Prostate gland (tissue), 2 donors: ENCODE measurements around the gene MINPP1. TPM values are rescaled to one million over a fixed set of nuclear protein-coding genes. Genes with fewer than 3 reads are reported as not detected.

Experiments
- DNase-seq: peaks from one replicate; pipeline ENCODE4 v3.0.0-alpha.2; 2019; ENCODE audit warnings: low spot score
- H3K27ac ChIP-seq, 2 donors: fragments of 200-600 bp; sonication (generic); 2 replicates each; pipeline ENCODE4 v1.5.1; 2017 to 2019
- H3K27me3 ChIP-seq: fragments of 200-600 bp; sonication (generic); replicated peaks from 2 replicates; pipeline ENCODE4 v1.5.1; 2019; ENCODE audit not compliant: insufficient read depth
- H3K36me3 ChIP-seq, 2 donors: fragments of 200-600 bp; sonication (generic); 1 replicate in 1 of 2; 2 replicates in 1 of 2; pipeline versions ENCODE4 v1.5.1 to v1.8.1; 2017 to 2019
- H3K4me1 ChIP-seq: fragments of 200-600 bp; sonication (generic); replicated peaks from 2 replicates; pipeline ENCODE4 v1.5.1; 2019
- H3K4me3 ChIP-seq, 2 donors: fragments of 200-600 bp; sonication (generic); 2 replicates each; pipeline ENCODE4 v1.5.1; 2017 to 2019
- H3K9me3 ChIP-seq: fragments of 200-600 bp; sonication (generic); 2 replicates; pipeline ENCODE4 v1.5.1; 2017
- POLR2A ChIP-seq: fragments of 450-650 bp; IDR thresholded peaks from one replicate; pipeline ENCODE4 v1.6.1; 2016; ENCODE audit warnings: antibody characterized with exemption, mild to moderate bottlenecking
- POLR2AphosphoS5 ChIP-seq: sonication (generic); formaldehyde crosslinking; IDR thresholded peaks from one replicate; pipeline ENCODE4 v1.6.1; 2017; ENCODE audit warnings: antibody characterized with exemption
- WGBS: methylation state at CpG from one replicate; pipeline ENCODE4 v1.1.5; 2018; 5-methylcytosine and 5-hydroxymethylcytosine counted together
- intact Hi-C: fragments of 100-400 bp; cut with DNase I; formaldehyde crosslinking; loops from one replicate; pipeline ENCODE4 v1.14.2; 2022
- total RNA-seq, 2 donors: library from RNA; depleted of rRNA; stranded (reverse); fragments of >200 nt; gene quantifications; one replicate each; pipeline ENCODE4 v1.1.0, GENCODE V29; 2016
- TF ChIP-seq, protein P1 (sequence below), 4 experiments: fragments of 200-600 bp in 2 of 4; fragments of 450-650 bp in 2 of 4; sonication (generic) in 2 of 4; IDR thresholded peaks; 1 replicate in 3 of 4; 2 replicates in 1 of 4; pipeline ENCODE4 v1.5.1; 2016 to 2019; ENCODE audit warnings: antibody characterized with exemption in 4 of 4, mild to moderate bottlenecking in 2 of 4, moderate library complexity in 2 of 4

Gene MINPP1
- total RNA-seq, 2 donors from 2014 or later: 26.6 to 29.3 TPM

DNA sequence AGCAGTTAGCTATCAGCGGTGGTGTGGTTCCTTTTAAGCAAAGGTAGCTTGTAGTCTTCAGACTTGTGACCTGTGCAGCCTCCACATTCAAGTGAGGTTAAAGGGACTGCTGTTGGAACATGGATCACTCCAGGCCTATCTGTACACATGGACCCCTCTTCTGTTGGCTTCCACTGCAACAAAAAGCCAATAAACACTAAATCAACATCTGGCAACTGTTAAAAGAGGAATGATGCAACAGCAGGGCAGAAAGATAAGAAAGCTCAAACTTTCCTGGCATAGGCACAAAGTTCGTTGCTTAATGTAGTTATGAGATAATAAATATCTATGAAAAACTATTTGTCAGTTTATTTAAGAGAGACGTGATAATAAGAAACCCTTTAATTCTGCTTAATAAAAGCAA is 4.0 kb upstream of the MINPP1 start:
- no peaks in the 10 kb centered on the region for H3K27me3 ChIP-seq

DNA sequence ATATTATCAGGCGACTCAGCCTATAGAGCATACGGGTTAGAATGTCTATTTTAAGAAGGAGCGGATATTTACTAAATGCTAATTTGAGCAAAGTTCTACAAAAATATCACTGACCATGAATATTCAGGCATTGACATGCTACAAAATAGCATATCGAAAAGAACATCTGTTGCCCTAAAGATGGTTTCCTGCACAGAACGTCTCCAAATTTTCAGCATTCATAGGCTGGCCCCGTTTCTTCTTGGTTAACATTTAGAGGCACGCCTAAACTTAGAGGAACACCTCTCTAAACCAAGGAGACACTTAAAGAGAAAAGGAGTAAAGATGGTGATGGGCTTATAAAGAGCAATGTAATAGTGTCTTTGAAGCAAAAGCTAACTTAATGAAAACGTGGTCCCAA is 1.3 kb upstream of the MINPP1 start:
- WGBS: 95% methylated on average over 8 of the region's 8 CpGs
- TF ChIP-seq, protein P1, sequence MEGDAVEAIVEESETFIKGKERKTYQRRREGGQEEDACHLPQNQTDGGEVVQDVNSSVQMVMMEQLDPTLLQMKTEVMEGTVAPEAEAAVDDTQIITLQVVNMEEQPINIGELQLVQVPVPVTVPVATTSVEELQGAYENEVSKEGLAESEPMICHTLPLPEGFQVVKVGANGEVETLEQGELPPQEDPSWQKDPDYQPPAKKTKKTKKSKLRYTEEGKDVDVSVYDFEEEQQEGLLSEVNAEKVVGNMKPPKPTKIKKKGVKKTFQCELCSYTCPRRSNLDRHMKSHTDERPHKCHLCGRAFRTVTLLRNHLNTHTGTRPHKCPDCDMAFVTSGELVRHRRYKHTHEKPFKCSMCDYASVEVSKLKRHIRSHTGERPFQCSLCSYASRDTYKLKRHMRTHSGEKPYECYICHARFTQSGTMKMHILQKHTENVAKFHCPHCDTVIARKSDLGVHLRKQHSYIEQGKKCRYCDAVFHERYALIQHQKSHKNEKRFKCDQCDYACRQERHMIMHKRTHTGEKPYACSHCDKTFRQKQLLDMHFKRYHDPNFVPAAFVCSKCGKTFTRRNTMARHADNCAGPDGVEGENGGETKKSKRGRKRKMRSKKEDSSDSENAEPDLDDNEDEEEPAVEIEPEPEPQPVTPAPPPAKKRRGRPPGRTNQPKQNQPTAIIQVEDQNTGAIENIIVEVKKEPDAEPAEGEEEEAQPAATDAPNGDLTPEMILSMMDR (IDR thresholded peaks at IDR 0.05): no peak
- no peak for TF ChIP-seq POLR2AphosphoS5
- TF ChIP-seq POLR2A: no peak
- no peaks in the 10 kb centered on the region for H3K36me3 ChIP-seq
- no peak overlapping the region for H3K4me3 ChIP-seq
- no peaks in the 10 kb centered on the region for H3K4me1 ChIP-seq
- intact Hi-C loops: no loop called here
- no peak overlapping the region for H3K27ac ChIP-seq
- H3K27me3 ChIP-seq: no peaks in the 10 kb centered on the region
- H3K9me3 ChIP-seq: no peaks in the 10 kb centered on the region
- no peak for DNase-seq

More for the DNA sequence above, 4.0 kb upstream of the MINPP1 start:
- no peaks in the 10 kb centered on the region for H3K4me1 ChIP-seq
- WGBS: 20% methylated on average over 3 of the region's 3 CpGs
- DNase-seq: no peak
- no peak for TF ChIP-seq POLR2A
- TF ChIP-seq POLR2AphosphoS5: no peak
- TF ChIP-seq, protein P1 (IDR thresholded peaks at IDR 0.05): no peak
- H3K9me3 ChIP-seq: no peaks in the 10 kb centered on the region
- no peak overlapping the region for H3K27ac ChIP-seq
- intact Hi-C loops: no loop called here
- no peaks in the 10 kb centered on the region for H3K36me3 ChIP-seq
- H3K4me3 ChIP-seq: no peak overlapping the region

DNA sequence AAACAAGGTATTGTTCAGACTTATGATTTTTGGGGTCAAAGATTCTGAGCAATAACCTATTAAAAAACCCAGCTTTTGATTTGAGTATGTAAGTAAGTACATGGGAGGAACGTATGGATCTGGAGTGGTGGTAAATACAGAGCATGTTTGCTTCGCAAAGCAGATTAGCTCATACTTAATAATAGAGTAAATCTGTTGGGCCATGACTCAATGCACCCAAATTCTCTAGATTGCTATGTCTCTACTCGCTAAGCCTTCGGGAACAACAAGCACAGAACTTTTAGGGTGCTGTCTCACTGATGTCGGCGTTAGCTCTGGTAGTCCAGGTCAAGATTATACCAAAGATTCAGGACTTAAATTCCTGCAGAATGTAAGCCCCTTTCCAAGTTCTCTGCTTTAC is 807 bp upstream of the MINPP1 start:
- Histone ChIP-seq H3K27me3 (no peaks in the 10 kb centered on the region), H3K27ac (no peak overlapping the region), H3K9me3 (no peaks in the 10 kb centered on the region), H3K4me3 (peak overlapping the region in 1 of 2 donors; percentile 77), H3K4me1 (no peaks in the 10 kb centered on the region), H3K36me3 (no peaks in the 10 kb centered on the region)
- 81% methylated on average over 6 of the region's 6 CpGs for WGBS
- TF ChIP-seq, protein P1 (IDR thresholded peaks at IDR 0.05): no peak
- TF ChIP-seq POLR2AphosphoS5: no peak
- no peak for TF ChIP-seq POLR2A
- no peak for DNase-seq
- intact Hi-C loops: no loop called here

DNA sequence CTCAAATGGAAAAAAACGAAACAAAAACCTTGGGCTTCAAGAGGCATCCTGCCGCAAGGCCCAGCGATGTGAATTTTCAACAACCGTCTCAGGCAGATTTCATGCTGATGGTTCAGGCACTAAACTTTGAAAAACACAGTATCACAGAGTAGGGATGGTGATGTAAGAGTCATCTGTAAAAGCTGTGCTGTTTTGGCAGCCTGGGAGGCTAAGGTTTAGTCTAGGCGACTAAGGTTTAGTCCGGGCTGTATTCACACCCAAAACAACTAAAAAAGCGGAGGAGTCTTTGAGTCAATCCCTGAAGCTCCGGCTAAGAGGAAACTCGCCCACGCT is 420 bp upstream of the MINPP1 start:
- H3K27me3 ChIP-seq: no peaks in the 10 kb centered on the region
- 8% methylated on average over 10 of the region's 10 CpGs for WGBS
- no peaks in the 10 kb centered on the region for H3K9me3 ChIP-seq
- peak overlapping the region; percentile 77 to 82 for H3K4me3 ChIP-seq
- intact Hi-C loops: no loop called here
- H3K27ac ChIP-seq: peak overlapping the region; percentile 61 to 75
- H3K4me1 ChIP-seq: no peaks in the 10 kb centered on the region
- no peak for DNase-seq
- TF ChIP-seq POLR2A: no peak
- TF ChIP-seq POLR2AphosphoS5: no peak
- TF ChIP-seq, protein P1 (IDR thresholded peaks at IDR 0.05): no peak
- no peaks in the 10 kb centered on the region for H3K36me3 ChIP-seq

DNA sequence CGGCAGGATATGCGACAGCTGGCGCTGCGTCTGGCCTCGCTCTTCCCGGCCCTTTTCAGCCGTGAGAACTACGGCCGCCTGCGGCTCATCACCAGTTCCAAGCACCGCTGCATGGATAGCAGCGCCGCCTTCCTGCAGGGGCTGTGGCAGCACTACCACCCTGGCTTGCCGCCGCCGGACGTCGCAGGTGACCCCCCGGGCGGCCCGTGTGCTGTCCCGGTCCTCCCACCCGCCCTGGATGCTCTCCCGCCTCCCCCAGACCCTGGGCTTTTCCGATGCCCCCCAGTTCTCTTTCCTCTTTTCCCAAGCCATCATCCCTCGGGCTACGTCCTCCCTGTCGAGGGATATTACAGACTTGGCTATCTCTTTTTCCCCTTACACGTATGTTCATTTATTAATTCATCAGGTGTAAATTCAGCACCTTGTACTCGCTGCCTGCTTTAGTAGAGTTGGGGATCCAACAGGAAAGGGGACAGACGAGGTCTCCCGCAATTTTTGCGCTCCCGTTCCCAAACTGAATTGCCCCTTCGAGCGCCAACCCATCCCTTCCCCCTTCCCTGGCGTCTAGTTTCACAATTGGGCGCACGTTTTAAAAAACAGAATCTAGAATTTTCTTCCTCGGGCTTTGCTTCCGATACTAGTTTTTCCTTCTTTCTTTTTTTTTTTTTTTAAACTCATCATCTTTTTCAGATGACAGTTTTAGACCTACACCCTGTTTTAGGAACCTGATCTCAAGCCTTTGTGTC is 846 bp downstream of the MINPP1 start:
- Histone ChIP-seq H3K27ac (peak overlapping the region; percentile 61 to 75), H3K4me1 (no peaks in the 10 kb centered on the region), H3K9me3 (no peaks in the 10 kb centered on the region), H3K36me3 (no peaks in the 10 kb centered on the region), H3K27me3 (no peaks in the 10 kb centered on the region), H3K4me3 (peak overlapping the region; percentile 77 to 82)
- TF ChIP-seq, protein P1 (IDR thresholded peaks at IDR 0.05): peak; percentile 9 to 58 (median 36)
- TF ChIP-seq POLR2A: no peak
- TF ChIP-seq POLR2AphosphoS5: no peak
- intact Hi-C loops: no loop called here
- DNase-seq: peak; percentile 33
- WGBS: 2% methylated on average over 40 of the region's 41 CpGs
